Measurements from ENCODE around the gene KLHL18.

KLHL18 gene

DNA sequence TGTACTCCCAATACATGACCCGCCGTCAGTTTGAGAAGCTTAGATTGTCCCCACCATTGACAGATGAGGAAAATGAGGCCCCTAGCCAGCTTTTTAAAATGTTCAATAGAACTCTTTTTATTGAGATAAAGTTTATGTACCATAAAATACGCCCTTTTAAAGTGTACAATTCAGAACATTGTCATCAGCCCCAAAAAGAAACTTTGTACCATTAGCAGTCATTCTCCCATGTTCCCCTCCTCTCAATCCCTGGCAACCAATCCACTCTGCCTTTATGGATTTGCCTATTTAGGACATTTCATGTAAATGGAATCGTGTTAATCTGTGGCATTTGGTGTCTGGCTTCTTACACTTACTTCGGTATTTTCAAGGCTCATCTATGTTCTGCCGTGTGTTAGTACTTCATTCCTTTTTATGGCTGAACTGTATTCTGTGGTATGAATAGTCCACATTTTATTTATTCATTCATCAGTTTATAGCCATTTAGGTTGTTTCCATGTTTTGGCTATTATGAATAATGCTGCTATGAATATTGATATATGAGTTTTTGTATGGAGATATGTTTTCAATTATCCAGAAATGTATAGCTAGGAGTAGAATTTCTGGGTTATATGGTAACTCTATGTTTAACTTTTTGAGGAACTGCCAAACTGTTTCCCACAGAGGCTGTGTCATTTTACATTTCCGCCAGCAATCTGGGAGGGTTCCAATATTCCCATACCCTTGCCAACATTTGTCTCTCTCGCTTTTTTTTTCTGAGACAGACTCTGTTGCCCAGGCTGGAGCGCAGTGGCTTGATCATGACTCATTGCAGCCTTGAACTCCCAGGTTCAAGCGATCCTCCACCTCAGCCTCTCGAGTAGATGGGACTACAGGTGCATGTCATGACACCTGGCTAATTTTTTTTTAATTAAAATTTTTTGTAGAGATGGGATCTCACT lies 82.7 kb downstream of the KLHL18 start:
- TF ChIP-seq, protein P1, sequence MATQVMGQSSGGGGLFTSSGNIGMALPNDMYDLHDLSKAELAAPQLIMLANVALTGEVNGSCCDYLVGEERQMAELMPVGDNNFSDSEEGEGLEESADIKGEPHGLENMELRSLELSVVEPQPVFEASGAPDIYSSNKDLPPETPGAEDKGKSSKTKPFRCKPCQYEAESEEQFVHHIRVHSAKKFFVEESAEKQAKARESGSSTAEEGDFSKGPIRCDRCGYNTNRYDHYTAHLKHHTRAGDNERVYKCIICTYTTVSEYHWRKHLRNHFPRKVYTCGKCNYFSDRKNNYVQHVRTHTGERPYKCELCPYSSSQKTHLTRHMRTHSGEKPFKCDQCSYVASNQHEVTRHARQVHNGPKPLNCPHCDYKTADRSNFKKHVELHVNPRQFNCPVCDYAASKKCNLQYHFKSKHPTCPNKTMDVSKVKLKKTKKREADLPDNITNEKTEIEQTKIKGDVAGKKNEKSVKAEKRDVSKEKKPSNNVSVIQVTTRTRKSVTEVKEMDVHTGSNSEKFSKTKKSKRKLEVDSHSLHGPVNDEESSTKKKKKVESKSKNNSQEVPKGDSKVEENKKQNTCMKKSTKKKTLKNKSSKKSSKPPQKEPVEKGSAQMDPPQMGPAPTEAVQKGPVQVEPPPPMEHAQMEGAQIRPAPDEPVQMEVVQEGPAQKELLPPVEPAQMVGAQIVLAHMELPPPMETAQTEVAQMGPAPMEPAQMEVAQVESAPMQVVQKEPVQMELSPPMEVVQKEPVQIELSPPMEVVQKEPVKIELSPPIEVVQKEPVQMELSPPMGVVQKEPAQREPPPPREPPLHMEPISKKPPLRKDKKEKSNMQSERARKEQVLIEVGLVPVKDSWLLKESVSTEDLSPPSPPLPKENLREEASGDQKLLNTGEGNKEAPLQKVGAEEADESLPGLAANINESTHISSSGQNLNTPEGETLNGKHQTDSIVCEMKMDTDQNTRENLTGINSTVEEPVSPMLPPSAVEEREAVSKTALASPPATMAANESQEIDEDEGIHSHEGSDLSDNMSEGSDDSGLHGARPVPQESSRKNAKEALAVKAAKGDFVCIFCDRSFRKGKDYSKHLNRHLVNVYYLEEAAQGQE (IDR thresholded peaks at IDR 0.05; ENCODE audit: insufficient read depth in 1 of 2, low read depth in 2 of 2, low read length in 2 of 2) = no peak
- no peak for TF ChIP-seq TAF1 (IDR thresholded peaks at IDR 0.05; ENCODE audit: borderline replicate concordance, insufficient read depth, low read length)

DNA sequence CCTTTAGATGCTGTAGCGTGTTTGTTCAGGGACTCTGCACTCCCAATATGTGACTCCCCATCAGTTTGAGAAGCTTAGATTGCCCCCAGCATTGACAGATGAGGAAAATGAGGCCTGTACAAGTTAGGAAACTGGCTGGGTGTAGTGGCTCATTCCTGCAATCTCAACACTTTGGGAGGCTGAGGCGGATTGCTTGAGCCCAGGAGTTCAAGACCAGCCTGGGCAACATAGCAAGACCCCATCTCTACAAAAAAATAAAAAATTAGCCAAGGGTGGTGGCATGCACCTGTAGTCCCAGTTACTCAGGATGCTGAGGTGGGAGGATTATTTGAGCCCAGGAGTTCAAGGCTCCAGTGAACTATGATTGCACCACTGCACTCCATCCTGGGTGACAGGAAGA lies 84.1 kb downstream of the KLHL18 start:
- TF ChIP-seq POLR2AphosphoS5 (IDR thresholded peaks at IDR 0.05; ENCODE audit: low read depth, low read length) (no peak), SIN3A (IDR thresholded peaks at IDR 0.05; ENCODE audit: borderline replicate concordance, insufficient read depth, low read length) (no peak), TAF1 (IDR thresholded peaks at IDR 0.05; ENCODE audit: borderline replicate concordance, insufficient read depth, low read length) (no peak), FOXP2 (optimal IDR thresholded peaks at IDR 0.05; ENCODE audit: borderline replicate concordance, extremely low read depth, extremely low read length, insufficient read depth) (no peak)
- TF ChIP-seq, protein P1 (IDR thresholded peaks at IDR 0.05; ENCODE audit: insufficient read depth in 1 of 2, low read depth in 2 of 2, low read length in 2 of 2) = no peak

DNA sequence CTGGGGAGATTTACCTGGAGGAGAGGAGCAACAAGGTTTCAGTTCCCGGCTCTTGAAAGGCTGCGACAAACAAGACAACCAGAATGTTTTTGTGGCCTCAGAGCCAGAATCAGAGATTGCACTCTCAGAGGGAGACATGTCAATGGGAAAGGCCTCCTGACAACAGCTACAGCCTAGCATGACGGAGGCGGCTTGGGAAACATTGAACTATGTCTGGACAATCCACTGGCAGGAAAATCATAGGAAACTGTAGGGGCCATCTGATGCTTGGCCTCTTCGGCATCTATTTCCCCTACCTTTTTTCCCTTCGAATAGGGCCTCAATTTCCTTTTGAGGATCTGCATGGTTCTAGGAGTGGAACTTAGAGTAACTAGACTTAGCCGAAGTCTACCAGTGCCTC lies 84.9 kb downstream of the KLHL18 start:
- TF ChIP-seq POLR2AphosphoS5 (IDR thresholded peaks at IDR 0.05; ENCODE audit: low read depth, low read length) (no peak), FOXP2 (optimal IDR thresholded peaks at IDR 0.05; ENCODE audit: borderline replicate concordance, extremely low read depth, extremely low read length, insufficient read depth) (no peak), TAF1 (IDR thresholded peaks at IDR 0.05; ENCODE audit: borderline replicate concordance, insufficient read depth, low read length) (no peak)
- TF ChIP-seq, protein P1 (IDR thresholded peaks at IDR 0.05; ENCODE audit: insufficient read depth in 1 of 2, low read depth in 2 of 2, low read length in 2 of 2) = no peak

DNA sequence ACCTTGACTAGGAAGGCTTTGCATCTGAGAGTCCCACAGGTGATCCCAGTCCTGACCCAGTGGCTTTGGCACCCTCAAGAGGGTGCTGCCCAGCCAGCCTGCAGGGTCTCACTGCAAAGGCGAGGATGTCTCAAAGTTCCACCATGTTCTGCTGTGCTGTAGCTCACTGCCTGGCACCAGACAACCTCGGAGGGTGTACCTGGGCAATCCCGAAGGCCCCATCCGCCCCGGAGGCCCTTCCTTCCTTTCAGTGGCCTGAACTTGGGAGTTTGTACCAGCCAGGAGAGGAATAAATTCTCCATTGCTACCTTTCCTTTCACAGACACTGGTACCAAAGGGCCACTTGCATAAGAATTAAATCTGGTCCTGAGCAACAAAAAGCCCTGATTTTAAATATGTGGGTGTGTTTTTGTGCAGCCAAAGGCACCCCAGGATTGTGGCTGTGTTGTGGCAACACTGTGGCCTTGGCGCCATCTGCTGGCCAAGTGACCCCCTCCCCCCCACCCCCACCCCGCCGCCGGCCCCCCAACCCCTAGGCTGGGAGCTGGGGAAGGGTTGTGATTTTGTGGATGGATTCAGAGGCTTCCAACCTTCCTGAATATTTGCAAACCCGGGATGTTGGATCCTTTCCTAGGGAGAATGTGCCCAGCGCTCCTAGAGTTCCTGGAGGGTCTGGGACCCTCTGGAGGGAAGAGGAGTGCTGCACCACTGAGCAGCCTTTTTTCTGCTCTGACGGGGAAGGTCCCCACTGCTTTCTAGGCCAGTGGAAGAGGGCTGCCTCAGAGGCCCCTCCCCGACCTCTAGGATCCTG lies 88.3 kb downstream of the KLHL18 start:
- TF ChIP-seq TAF1 (IDR thresholded peaks at IDR 0.05; ENCODE audit: borderline replicate concordance, insufficient read depth, low read length) (no peak), POLR2AphosphoS5 (IDR thresholded peaks at IDR 0.05; ENCODE audit: low read depth, low read length) (no peak), FOXP2 (optimal IDR thresholded peaks at IDR 0.05; ENCODE audit: borderline replicate concordance, extremely low read depth, extremely low read length, insufficient read depth) (no peak), SIN3A (IDR thresholded peaks at IDR 0.05; ENCODE audit: borderline replicate concordance, insufficient read depth, low read length) (no peak)
- TF ChIP-seq, protein P1 (IDR thresholded peaks at IDR 0.05; ENCODE audit: insufficient read depth in 1 of 2, low read depth in 2 of 2, low read length in 2 of 2) = no peak

All from PFSK-1 (cell line).